ENCODE data around the gene FJX1.
A peak's percentile ranks its signal among the peaks of the same experiment; 100 is the strongest.

FJX1 gene

GRCh38 chr11:35617687-35618496, at the start of gene FJX1:
TSS of gene FJX1 (plus strand) at chr11:35618460. CDS start at chr11:35618637, 177 bp downstream.
- peak; percentile 2 to 5 for DNase-seq

- no peak for DNase-seq
Observed at GRCh38 chr11:35571696-35572095, 46.6 kb upstream of the FJX1 start.

- DNase-seq, result no peak
Observed at GRCh38 chr11:35579557-35580396, 38.5 kb upstream of the FJX1 start.

GRCh38 chr11:35580397-35580781, 37.9 kb upstream of the FJX1 start:
- DNase-seq, result no peak

- no peak for DNase-seq
Observed at GRCh38 chr11:35582033-35582432, 36.2 kb upstream of the FJX1 start.

- DNase-seq, result no peak
Observed at GRCh38 chr11:35583126-35583525, 35.1 kb upstream of the FJX1 start.

GRCh38 chr11:35583843-35584242, 34.4 kb upstream of the FJX1 start:
- DNase-seq, result no peak

GRCh38 chr11:35584321-35584720, 33.9 kb upstream of the FJX1 start:
- no peak for DNase-seq

- no peak for DNase-seq
Observed at GRCh38 chr11:35585416-35585815, 32.8 kb upstream of the FJX1 start.

GRCh38 chr11:35586222-35586621, 32.0 kb upstream of the FJX1 start:
- no peak for DNase-seq

GRCh38 chr11:35587972-35588371, 30.3 kb upstream of the FJX1 start:
- DNase-seq, result no peak

GRCh38 chr11:35588627-35589026, 29.6 kb upstream of the FJX1 start:
- no peak for DNase-seq

GRCh38 chr11:35589281-35589680, 29.0 kb upstream of the FJX1 start:
- no peak for DNase-seq

GRCh38 chr11:35590412-35590811, 27.8 kb upstream of the FJX1 start:
- DNase-seq, result no peak

- no peak for DNase-seq
Observed at GRCh38 chr11:35593143-35593542, 25.1 kb upstream of the FJX1 start.

GRCh38 chr11:35594680-35595079, 23.6 kb upstream of the FJX1 start:
- DNase-seq, result no peak

GRCh38 chr11:35598254-35599125, 19.8 kb upstream of the FJX1 start:
- no peak for DNase-seq

GRCh38 chr11:35600331-35600838, 17.9 kb upstream of the FJX1 start:
- DNase-seq, result no peak

GRCh38 chr11:35602160-35602793, 16.0 kb upstream of the FJX1 start:
- DNase-seq, result no peak

- DNase-seq, result no peak
Observed at GRCh38 chr11:35602979-35603378, 15.3 kb upstream of the FJX1 start.

GRCh38 chr11:35605706-35606105, 12.6 kb upstream of the FJX1 start:
- DNase-seq, result no peak

GRCh38 chr11:35606206-35606605, 12.1 kb upstream of the FJX1 start:
- DNase-seq, result no peak
